Measurements from ENCODE around the gene SYT7.

- TF ChIP-seq, protein P1, sequence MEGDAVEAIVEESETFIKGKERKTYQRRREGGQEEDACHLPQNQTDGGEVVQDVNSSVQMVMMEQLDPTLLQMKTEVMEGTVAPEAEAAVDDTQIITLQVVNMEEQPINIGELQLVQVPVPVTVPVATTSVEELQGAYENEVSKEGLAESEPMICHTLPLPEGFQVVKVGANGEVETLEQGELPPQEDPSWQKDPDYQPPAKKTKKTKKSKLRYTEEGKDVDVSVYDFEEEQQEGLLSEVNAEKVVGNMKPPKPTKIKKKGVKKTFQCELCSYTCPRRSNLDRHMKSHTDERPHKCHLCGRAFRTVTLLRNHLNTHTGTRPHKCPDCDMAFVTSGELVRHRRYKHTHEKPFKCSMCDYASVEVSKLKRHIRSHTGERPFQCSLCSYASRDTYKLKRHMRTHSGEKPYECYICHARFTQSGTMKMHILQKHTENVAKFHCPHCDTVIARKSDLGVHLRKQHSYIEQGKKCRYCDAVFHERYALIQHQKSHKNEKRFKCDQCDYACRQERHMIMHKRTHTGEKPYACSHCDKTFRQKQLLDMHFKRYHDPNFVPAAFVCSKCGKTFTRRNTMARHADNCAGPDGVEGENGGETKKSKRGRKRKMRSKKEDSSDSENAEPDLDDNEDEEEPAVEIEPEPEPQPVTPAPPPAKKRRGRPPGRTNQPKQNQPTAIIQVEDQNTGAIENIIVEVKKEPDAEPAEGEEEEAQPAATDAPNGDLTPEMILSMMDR (IDR thresholded peaks at IDR 0.05; ENCODE audit: low read depth, low read length, missing input control), result no peak
- TF ChIP-seq RAD21 (IDR thresholded peaks at IDR 0.05), result no peak
- TF ChIP-seq, protein P2, sequence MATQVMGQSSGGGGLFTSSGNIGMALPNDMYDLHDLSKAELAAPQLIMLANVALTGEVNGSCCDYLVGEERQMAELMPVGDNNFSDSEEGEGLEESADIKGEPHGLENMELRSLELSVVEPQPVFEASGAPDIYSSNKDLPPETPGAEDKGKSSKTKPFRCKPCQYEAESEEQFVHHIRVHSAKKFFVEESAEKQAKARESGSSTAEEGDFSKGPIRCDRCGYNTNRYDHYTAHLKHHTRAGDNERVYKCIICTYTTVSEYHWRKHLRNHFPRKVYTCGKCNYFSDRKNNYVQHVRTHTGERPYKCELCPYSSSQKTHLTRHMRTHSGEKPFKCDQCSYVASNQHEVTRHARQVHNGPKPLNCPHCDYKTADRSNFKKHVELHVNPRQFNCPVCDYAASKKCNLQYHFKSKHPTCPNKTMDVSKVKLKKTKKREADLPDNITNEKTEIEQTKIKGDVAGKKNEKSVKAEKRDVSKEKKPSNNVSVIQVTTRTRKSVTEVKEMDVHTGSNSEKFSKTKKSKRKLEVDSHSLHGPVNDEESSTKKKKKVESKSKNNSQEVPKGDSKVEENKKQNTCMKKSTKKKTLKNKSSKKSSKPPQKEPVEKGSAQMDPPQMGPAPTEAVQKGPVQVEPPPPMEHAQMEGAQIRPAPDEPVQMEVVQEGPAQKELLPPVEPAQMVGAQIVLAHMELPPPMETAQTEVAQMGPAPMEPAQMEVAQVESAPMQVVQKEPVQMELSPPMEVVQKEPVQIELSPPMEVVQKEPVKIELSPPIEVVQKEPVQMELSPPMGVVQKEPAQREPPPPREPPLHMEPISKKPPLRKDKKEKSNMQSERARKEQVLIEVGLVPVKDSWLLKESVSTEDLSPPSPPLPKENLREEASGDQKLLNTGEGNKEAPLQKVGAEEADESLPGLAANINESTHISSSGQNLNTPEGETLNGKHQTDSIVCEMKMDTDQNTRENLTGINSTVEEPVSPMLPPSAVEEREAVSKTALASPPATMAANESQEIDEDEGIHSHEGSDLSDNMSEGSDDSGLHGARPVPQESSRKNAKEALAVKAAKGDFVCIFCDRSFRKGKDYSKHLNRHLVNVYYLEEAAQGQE (IDR thresholded peaks at IDR 0.05), result no peak
These were observed 30.0 kb upstream of the SYT7 start for GRCh38 chr11:61610905-61611304.

Measured in liver (tissue), 3 donors.